Heart right ventricle (tissue), 16 donors: ENCODE measurements around the gene CLMN. TPM values are rescaled to one million over a fixed set of nuclear protein-coding genes. Genes with fewer than 3 reads are reported as not detected.
"Not testable (repeated sequence)": the region's sequence is repeated elsewhere in the genome, so short reads cannot be mapped to it uniquely, and the experiment has no call there.

Experiments used
- ATAC-seq, 8 donors: fragments of 200-7000 bp; cut with Tn5 transposase; one replicate each; pipeline ENCODE4 v1.9.1; 2020; ENCODE audit warnings: mild to moderate bottlenecking in 8 of 8, moderate library complexity in 8 of 8, moderate number of reproducible peaks in 1 of 8
- DNase-seq, 2 donors: peaks; one replicate each; pipeline ENCODE4 v3.0.0-alpha.2; 2020
- H3K27ac ChIP-seq, 10 donors: fragments of 200-600 bp; sonication (generic) in 2 of 10; one replicate each; pipeline versions ENCODE4 v1.5.0 to v1.8.0; 2020 to 2022; ENCODE audit warnings: mild to moderate bottlenecking in 3 of 10
- H3K27me3 ChIP-seq, 7 donors: fragments of 200-600 bp; one replicate each; pipeline ENCODE4 v1.8.0; 2021 to 2022; ENCODE audit warnings: mild to moderate bottlenecking in 2 of 7
- H3K36me3 ChIP-seq, 9 donors: fragments of 200-600 bp; sonication (generic) in 1 of 9; one replicate each; pipeline versions ENCODE4 v1.5.0 to v1.8.0; 2020 to 2022; ENCODE audit warnings: mild to moderate bottlenecking in 2 of 9
- H3K4me1 ChIP-seq, 9 donors: fragments of 200-600 bp; sonication (generic) in 1 of 9; one replicate each; pipeline versions ENCODE4 v1.5.0 to v1.8.0; 2020 to 2022; ENCODE audit warnings: mild to moderate bottlenecking in 4 of 9
- H3K4me3 ChIP-seq, 10 donors: fragments of 200-600 bp; sonication (generic) in 2 of 10; one replicate each; pipeline versions ENCODE4 v1.5.0 to v1.8.0; 2020 to 2022; ENCODE audit warnings: mild to moderate bottlenecking in 7 of 10, moderate library complexity in 2 of 10
- H3K9me3 ChIP-seq, 11 donors: fragments of 200-600 bp in 10 of 11; sonication (generic) in 2 of 11; one replicate each; pipeline versions ENCODE4 v1.5.0 to v1.8.0; 2013 to 2022; ENCODE audit warnings: mild to moderate bottlenecking in 2 of 11, control low read depth in 1 of 11, moderate library complexity in 1 of 11
- CTCF ChIP-seq, 9 donors: fragments of 200-600 bp; sonication (generic) in 2 of 9; IDR thresholded peaks; one replicate each; pipeline versions ENCODE4 v1.5.0 to v1.8.0; 2021 to 2022; ENCODE audit warnings: antibody characterized with exemption in 9 of 9, mild to moderate bottlenecking in 5 of 9, moderate library complexity in 1 of 9
- WGBS, 2 donors: extraction: QIAGEN DNeasy Blood & Tissue Kit; methylation state at CpG; one replicate each; pipeline ENCODE4 v1.1.7; 2013; ENCODE audit warnings: inconsistent platforms in 1 of 2; 5-methylcytosine and 5-hydroxymethylcytosine counted together
- intact Hi-C, 10 donors: fragments of 100-400 bp; cut with DNase I; formaldehyde crosslinking; loops; one replicate each; pipeline versions ENCODE4 v1.11.1 to v1.14.2; 2022
- polyA plus RNA-seq, 2 donors: library from polyadenylated mRNA; stranded (reverse); fragments of 200-250 nt; gene quantifications; one replicate each; pipeline ENCODE4 v1.2.3, GENCODE V29; 2013
- total RNA-seq, 10 donors: library from RNA; stranded (reverse); fragmentation: NEBNext Ultra II Directional in 3 of 10; extraction: Animal tissue kit (Norgen Biotek cat#: 25700) in 3 of 10; gene quantifications; one replicate each; pipeline versions ENCODE4 v1.2.1 to v1.2.4, GENCODE V29; 2021 to 2023
- donor health status: Arrhythmogenic right ventricular cardiomyopathy.
- donor health status: ischemic (EF 13 %, LVEDD 7.1; RV severe dilation, severe dysfunction).
- donor health status: healthy with polysubstance abuse.
- donor health status: DM: no; HTN: yes; CAD: no.
- donor health status: DM: no; HTN: no; CAD: no.
- donor health status: ischemic (EF 25% LVEDD 6.9; RV normal size, moderate dysfunction).
- donor health status: ischemic (EF 25% LVEDD 5.7; RV mildly dilated, moderate dysfunction).
- donor health status: healthy.
- donor health status: DM: yes; HTN: yes; CAD: no.
- donor health status: Ischemic cardiomyopathy.
- donor health status: ischemic (EF 35%, LVEDD 5.7; RV mildly dilated, moderate dysfunction).
- donor health status: nonischemic (EF 11% LVEDD 7.7; RV severe dilation, severe dysfunction).
- donor health status: DM: yes; HTN: yes; CAD: no.
- donor health status: PGD.
- donor health status: ischemic (EF 29% LVEDD 5.4; RV normal size, mild dysfunction).
- donor health status: nonischemic (EF 23%, LVEDD 6.1; RV moderate dilation, normal function).

Gene CLMN
- total and polyA plus RNA-seq, 12 donors = 2.6 to 14.5 (median 5.9) TPM

- Histone ChIP-seq H3K27me3 (no peaks in the 10 kb centered on the region), H3K9me3 (peaks cover 0 to 11% (median 8%) of the 10 kb centered on the region in 11 donors), H3K4me3 (no peak overlapping the region), H3K27ac (peak overlapping the region in 2 of 10 donors; percentile 22 to 87), H3K36me3 (no peaks in the 10 kb centered on the region), H3K4me1 (peaks cover 5 to 85% (median 67%) of the 10 kb centered on the region in 9 donors)
- WGBS, 2 donors = 70 to 78% methylated on average over 5 of the region's 5 CpGs
- peak in 1 of 8 donors; percentile 22 for ATAC-seq
- intact Hi-C loops = loop anchor here in 1 of 10 donors (5.0 kb wide), 1 partner anchor 52 kb away; no protein-coding TSS in a partner anchor
- no peak for TF ChIP-seq CTCF (IDR thresholded peaks at IDR 0.05)
- DNase-seq = no peak
Observed at GRCh38 chr14:95140060-95140858, 179.4 kb downstream of the CLMN start.

- H3K27ac ChIP-seq = peak overlapping the region in 2 of 10 donors; percentile 0 to 87
- H3K4me3 ChIP-seq = no peak overlapping the region
- peaks cover 0 to 4% (median 0%) of the 10 kb centered on the region in 11 donors for H3K9me3 ChIP-seq
- H3K36me3 ChIP-seq = no peaks in the 10 kb centered on the region
- WGBS, 2 donors = no CpG with 5 or more reads among the region's 1 CpG
- H3K27me3 ChIP-seq = no peaks in the 10 kb centered on the region
- H3K4me1 ChIP-seq = peaks cover 11 to 90% (median 73%) of the 10 kb centered on the region in 9 donors
- DNase-seq (no peak), ATAC-seq (no peak)
- intact Hi-C loops = no loop called here
- TF ChIP-seq CTCF (IDR thresholded peaks at IDR 0.05) = no peak
Observed at GRCh38 chr14:95138876-95139275, 180.8 kb downstream of the CLMN start.

GRCh38 chr14:95138455-95138854 lies 181.3 kb downstream of the CLMN start:
- 71 to 75% methylated on average over 4 of the region's 5 CpGs for WGBS, 2 donors

GRCh38 chr14:95137804-95138167 lies 181.9 kb downstream of the CLMN start:
- H3K27me3 ChIP-seq = no peaks in the 10 kb centered on the region
- intact Hi-C loops = no loop called here
- DNase-seq (peak in 1 of 2 donors; percentile 31), ATAC-seq (peak in 4 of 8 donors; percentile 36 to 71 (median 57))
- H3K36me3 ChIP-seq = peaks cover 0 to 8% (median 0%) of the 10 kb centered on the region in 9 donors
- 45 to 55% methylated on average over 5 of the region's 5 CpGs for WGBS, 2 donors
- peaks cover 0 to 4% (median 0%) of the 10 kb centered on the region in 11 donors for H3K9me3 ChIP-seq
- peaks cover 11 to 87% (median 62%) of the 10 kb centered on the region in 9 donors for H3K4me1 ChIP-seq
- peak overlapping the region in 1 of 10 donors; percentile 8 for H3K4me3 ChIP-seq
- peak overlapping the region in 9 of 10 donors; percentile 2 to 82 (median 63) for H3K27ac ChIP-seq
- TF ChIP-seq CTCF (IDR thresholded peaks at IDR 0.05) = no peak

More at GRCh38 chr14:95138455-95138854, 181.3 kb downstream of the CLMN start:
- H3K4me3 ChIP-seq, H3K36me3 ChIP-seq, DNase-seq, H3K9me3 ChIP-seq, ATAC-seq, intact Hi-C loops, H3K27me3 ChIP-seq: not testable (repeated sequence)
- peaks cover 11 to 90% (median 69%) of the 10 kb centered on the region in 9 donors for H3K4me1 ChIP-seq
- peak overlapping the region in 8 of 10 donors; percentile 2 to 82 (median 63) for H3K27ac ChIP-seq
